HepG2 (cell line): Measurements from ENCODE around the gene SH3GL1. TPM values are rescaled to one million over a fixed set of nuclear protein-coding genes. Genes with fewer than 3 reads are reported as not detected.
A peak's percentile ranks its signal among the peaks of the same experiment; 100 is the strongest.

Source experiments
- ATAC-seq: fragments of 200-7000 bp; cut with Tn5 transposase; 3 replicates; pipeline ENCODE4 v1.9.1; 2020; ENCODE audit warnings: mild to moderate bottlenecking, moderate library complexity
- BruUV-seq: library from RNA; stranded (reverse); fragments of 400-500 nt; replicated peaks from 2 replicates; lab custom pipeline; 2021; lab: Mats Ljungman, UMichigan
- CTCF ChIA-PET: fragments of 300-600 bp; formaldehyde crosslinking; extraction: SDS; loops from one replicate; lab custom pipeline; 2021; ENCODE audit warnings: low total read pairs, inconsistent platforms, low intra/inter-chr PET ratio; lab: Yijun Ruan, JAX
- POLR2A ChIA-PET: fragments of 350-600 bp; sonication (Branson Sonifier 250); formaldehyde crosslinking; loops from one replicate; lab custom pipeline; 2020; ENCODE audit warnings: antibody characterized with exemption, inconsistent platforms; lab: Yijun Ruan, JAX
- DNase-seq: peaks from one replicate; pipeline ENCODE4 v3.0.0-alpha.2; 2015; ENCODE audit warnings: low spot score
- FAIRE-seq: peaks from 3 replicates; lab custom pipeline; 2011; peaks lifted over from hg19 to GRCh38; lab: Jason Lieb, UNC
- H2AFZ ChIP-seq: one replicate; pipeline ENCODE4 v1.6.1; 2011; ENCODE audit warnings: low read length, inconsistent platforms
- H3K27ac ChIP-seq: fragments of 300-600 bp; 3 replicates; pipeline ENCODE4 v1.8.0; 2011; ENCODE audit warnings: mixed run types, mild to moderate bottlenecking, mixed read lengths, low read length, inconsistent platforms; ENCODE audit not compliant: insufficient read depth; ENCODE audit errors: extremely low read length
- H3K27me3 ChIP-seq, 2 experiments: fragments of 200-600 bp in 1 of 2; 2 replicates in 1 of 2; 3 replicates in 1 of 2; pipeline versions ENCODE4 v1.6.0 to v1.8.0; 2011; ENCODE audit warnings: low read length in 2 of 2, mild to moderate bottlenecking in 2 of 2, moderate library complexity in 2 of 2, inconsistent platforms in 1 of 2; ENCODE audit not compliant: insufficient read depth in 2 of 2, control insufficient read depth in 1 of 2
- H3K36me3 ChIP-seq, 2 experiments: fragments of 200-600 bp in 1 of 2; replicated peaks in 1 of 2; 2 replicates in 1 of 2; 3 replicates in 1 of 2; pipeline versions ENCODE4 v1.5.1 to v1.8.0; 2011; ENCODE audit warnings: low read length in 2 of 2, inconsistent platforms in 1 of 2; ENCODE audit not compliant: insufficient read depth in 2 of 2, control insufficient read depth in 1 of 2
- H3K4me1 ChIP-seq: 2 replicates; pipeline ENCODE4 v1.5.1; 2012; ENCODE audit warnings: low read length, inconsistent platforms; ENCODE audit not compliant: insufficient read depth
- H3K4me2 ChIP-seq: 2 replicates; pipeline ENCODE4 v1.6.0; 2011; ENCODE audit warnings: low read depth, low read length, inconsistent platforms
- H3K4me3 ChIP-seq, 3 experiments: fragments of 200-600 bp in 1 of 3; sonication (generic), shearing (Covaris generic) in 1 of 3; replicated peaks in 1 of 3; 2 replicates each; pipeline ENCODE4 v1.5.1; 2011 to 2016; ENCODE audit warnings: low read length in 3 of 3, inconsistent platforms in 2 of 3, low read depth in 2 of 3, mild to moderate bottlenecking in 2 of 3, control low read depth in 1 of 3, mixed read lengths in 1 of 3; ENCODE audit not compliant: insufficient read depth in 1 of 3
- H3K79me2 ChIP-seq: one replicate; pipeline ENCODE4 v1.6.1; 2011; ENCODE audit warnings: low read length, inconsistent platforms; ENCODE audit not compliant: insufficient read depth
- H3K9ac ChIP-seq: 2 replicates; pipeline ENCODE4 v1.6.0; 2011; ENCODE audit warnings: mild to moderate bottlenecking, low read depth, low read length, inconsistent platforms; ENCODE audit not compliant: insufficient read depth
- H3K9me3 ChIP-seq: 2 replicates; pipeline ENCODE4 v1.5.1; 2012; ENCODE audit warnings: mild to moderate bottlenecking, low read length
- H4K20me1 ChIP-seq: 2 replicates; pipeline ENCODE4 v1.6.0; 2011; ENCODE audit warnings: inconsistent platforms, mild to moderate bottlenecking, low read length, moderate library complexity; ENCODE audit not compliant: insufficient read depth
- KLF16 ChIP-seq, 2 experiments: sonication (generic) in 1 of 2; formaldehyde crosslinking in 1 of 2; IDR thresholded peaks; 2 replicates each; pipeline versions ENCODE4 v1.6.1 to v1.8.0; 2016 to 2023; ENCODE audit warnings: missing genetic modification reagents in 2 of 2, missing compliant biosample characterization in 1 of 2
- POLR2AphosphoS2 ChIP-seq: IDR thresholded peaks from 2 replicates; pipeline ENCODE4 v1.6.1; 2011; ENCODE audit warnings: low read depth, low read length, improper control_type of control experiment
- THAP9 ChIP-seq: sonication (generic); formaldehyde crosslinking; IDR thresholded peaks from 2 replicates; pipeline ENCODE4; 2020; ENCODE audit warnings: missing genetic modification reagents, mild to moderate bottlenecking, borderline replicate concordance
- ZBTB33 ChIP-seq: sonication (generic); formaldehyde crosslinking; IDR thresholded peaks from 2 replicates; pipeline ENCODE4 v1.4.0; 2020; ENCODE audit warnings: missing genetic modification reagents
- ZNF12 ChIP-seq: sonication (generic); formaldehyde crosslinking; IDR thresholded peaks from 2 replicates; pipeline ENCODE4 v1.5.0; 2020; ENCODE audit warnings: missing genetic modification reagents
- WGBS: methylation state at CpG from one replicate; pipeline ENCODE4 v1.1.6; 2017; ENCODE audit warnings: low lambda C conversion rate; 5-methylcytosine and 5-hydroxymethylcytosine counted together
- in situ Hi-C: cut with HindIII; loops from 2 replicates; pipeline ENCODE4 v1.10.0; 2017; ENCODE audit warnings: low pct_unique_long_range_greater_than_20kb; ENCODE audit not compliant: extremely low pct_ligation_motif_present
- intact Hi-C: fragments of 100-400 bp; cut with micrococcal nuclease; formaldehyde crosslinking; loops from one replicate; pipeline ENCODE4 v1.10.0; 2022; ENCODE audit not compliant: unreplicated experiment
- polyA plus RNA-seq, 8 experiments: library from polyadenylated mRNA; depleted of rRNA in 3 of 8; stranded (reverse) in 7 of 8; unstranded in 1 of 8; fragments of >200 nt; fragmentation: Illumina TruSeq in 4 of 8; extraction: Trizol in 4 of 8; gene quantifications; 2 replicates each; pipeline versions ENCODE4 v1.2.1 to v1.2.3, GENCODE V29; 2011 to 2016; ENCODE audit warnings: low read depth in 4 of 8, missing spikeins in 1 of 8, mixed read lengths in 1 of 8; ENCODE audit not compliant: insufficient read depth in 1 of 8
- total RNA-seq, 5 experiments: library from RNA; depleted of rRNA; stranded (reverse); fragments of >200 nt; fragmentation: Illumina TruSeq; extraction: Trizol; gene quantifications; 2 replicates each; pipeline ENCODE4 v1.2.3, GENCODE V29; 2016; ENCODE audit warnings: low read depth in 1 of 5

SH3GL1 gene
- total and polyA plus RNA-seq, 2 of the 13 experiments (the other 11 are each of a cell fraction or from before 2014, with no cell fraction given), result 33.0 to 45.1 TPM

- intact Hi-C loops (no loop called here), in situ Hi-C loops (no loop called here)
- Histone ChIP-seq H3K27me3 (no peaks in the 10 kb centered on the region), H3K79me2 (peaks cover 40% of the 10 kb centered on the region), H3K36me3 (peaks cover 7 to 43% of the 10 kb centered on the region in 2 experiments), H3K4me2 (no peak overlapping the region; the same call in 1 of the 2 replicates), H3K4me3 (no peak overlapping the region), H3K4me1 (peaks cover 38% of the 10 kb centered on the region), H4K20me1 (no peaks in the 10 kb centered on the region), H3K9me3 (no peaks in the 10 kb centered on the region), H3K9ac (no peak overlapping the region), H3K27ac (peak overlapping the region; percentile 38), H2AFZ (no peak overlapping the region)
- ATAC-seq (peak; percentile 48; the same call in 2 of the 3 replicates), FAIRE-seq (no peak), DNase-seq (no peak)
- 80% methylated on average over 1 of the region's 10 CpGs for WGBS
- TF ChIP-seq POLR2AphosphoS2 (no peak), KLF16 (CRISPR knock-in tag; IDR thresholded peaks at IDR 0.05) (no peak), THAP9 (CRISPR knock-in tag) (0 out of 2 replicates have a peak, but pooled peaks have one; percentile 5)
- ChIA-PET POLR2A (interaction anchor here (1.3 to 2.2 kb wide), 8 partner anchors 9 to 103 kb away, joined by 3 to 18 read pairs (median 6); partner anchors contain the start of genes CHAF1A, HDGFL2, MPND and PLIN4), CTCF (no interaction called here)
- no TSS peak for BruUV-seq
Observed at GRCh38 chr19:4415352-4415751, 15.0 kb upstream of the SH3GL1 start.

- H3K9me3 ChIP-seq, result no peaks in the 10 kb centered on the region
- ATAC-seq (no peak), DNase-seq (no peak), FAIRE-seq (no peak)
- no TSS peak for BruUV-seq
- H3K4me3 ChIP-seq, result no peak overlapping the region
- WGBS, result 91% methylated on average over 9 of the region's 9 CpGs
- ChIA-PET POLR2A (interaction anchor here (1.3 to 2.2 kb wide), 7 partner anchors 8 to 103 kb away, joined by 3 to 18 read pairs (median 6); partner anchors contain the start of genes CHAF1A, HDGFL2, MPND and PLIN4), CTCF (no interaction called here)
- H3K36me3 ChIP-seq, result peaks cover 7 to 45% of the 10 kb centered on the region in 2 experiments
- peaks cover 38% of the 10 kb centered on the region for H3K4me1 ChIP-seq
- H4K20me1 ChIP-seq, result no peaks in the 10 kb centered on the region
- H3K9ac ChIP-seq, result 0 out of 2 replicates have a peak overlapping the region, but pooled peaks have one; percentile 38
- H3K27me3 ChIP-seq, result no peaks in the 10 kb centered on the region
- peaks cover 40% of the 10 kb centered on the region for H3K79me2 ChIP-seq
- in situ Hi-C loops, result no loop called here
- H3K4me2 ChIP-seq, result no peak overlapping the region
- no peak overlapping the region for H2AFZ ChIP-seq
- peak overlapping the region; percentile 38 for H3K27ac ChIP-seq
- intact Hi-C loops, result no loop called here
- TF ChIP-seq ZNF12 (CRISPR knock-in tag), result no peak
- TF ChIP-seq ZBTB33, result peak; percentile 17; the same call in 1 of the 2 replicates
Observed at GRCh38 chr19:4414800-4415321, 14.5 kb upstream of the SH3GL1 start.
